CD4-positive, alpha-beta T cell treated with Interleukin-4 for 1 hour (primary cell): ENCODE measurements around the gene CPA5.

Experiments
- DNase-seq, 2 donors: peaks; one replicate each; pipeline ENCODE4 v3.0.0-alpha.2; 2020 to 2022

The CPA5 gene

GRCh38 chr7:130332259-130333053 lies 12.2 kb upstream of the CPA5 start:
- DNase-seq: no peak

GRCh38 chr7:130333832-130334231 lies 10.8 kb upstream of the CPA5 start:
- DNase-seq: no peak

- DNase-seq: no peak
Measured at GRCh38 chr7:130334274-130334673, 10.3 kb upstream of the CPA5 start.

GRCh38 chr7:130337410-130337971 lies 7.1 kb upstream of the CPA5 start:
- no peak for DNase-seq

- DNase-seq: no peak
Measured at GRCh38 chr7:130338233-130338632, 6.4 kb upstream of the CPA5 start.

- DNase-seq: no peak
Measured at GRCh38 chr7:130341882-130342281, 2.7 kb upstream of the CPA5 start.

- DNase-seq: no peak
Measured at GRCh38 chr7:130342701-130343380, 1.8 kb upstream of the CPA5 start.

GRCh38 chr7:130345136-130345535 lies 520 bp downstream of the CPA5 start:
- DNase-seq: no peak

- no peak for DNase-seq
Measured at GRCh38 chr7:130345725-130346124, 1.1 kb downstream of the CPA5 start.

- no peak for DNase-seq
Measured at GRCh38 chr7:130346177-130346905, 1.7 kb downstream of the CPA5 start.

- DNase-seq: no peak
Measured at GRCh38 chr7:130346941-130347340, 2.3 kb downstream of the CPA5 start.

- DNase-seq: no peak
Measured at GRCh38 chr7:130349911-130350782, 5.5 kb downstream of the CPA5 start.

- no peak for DNase-seq
Measured at GRCh38 chr7:130350945-130351790, 6.6 kb downstream of the CPA5 start.

GRCh38 chr7:130351791-130352090 lies 7.1 kb downstream of the CPA5 start:
- no peak for DNase-seq

- DNase-seq: no peak
Measured at GRCh38 chr7:130352194-130353074, 7.8 kb downstream of the CPA5 start.

GRCh38 chr7:130353196-130353595 lies 8.6 kb downstream of the CPA5 start:
- no peak for DNase-seq

GRCh38 chr7:130356121-130356875 lies 11.7 kb downstream of the CPA5 start:
- no peak for DNase-seq

GRCh38 chr7:130356876-130357611 lies 12.4 kb downstream of the CPA5 start:
- DNase-seq: no peak

GRCh38 chr7:130358471-130358870 lies 13.9 kb downstream of the CPA5 start:
- DNase-seq: no peak
